H1 (cell line): ENCODE data around the gene BNC2.

Experiments
- CTCF ChIP-seq, 3 experiments: IDR thresholded peaks; 1 replicate in 2 of 3; 2 replicates in 1 of 3; pipeline versions ENCODE4 v1.5.1 to v1.6.1; 2011; ENCODE audit warnings: low read length in 3 of 3, mild to moderate bottlenecking in 3 of 3, inconsistent platforms in 2 of 3, low read depth in 1 of 3, moderate library complexity in 1 of 3; ENCODE audit not compliant: insufficient read depth in 1 of 3; ENCODE audit errors: control extremely low read depth in 1 of 3
- EZH2 ChIP-seq: fragments of 200-600 bp; sonication (generic); IDR thresholded peaks from 2 replicates; pipeline ENCODE4 v1.7.1; 2012; ENCODE audit warnings: low read depth, mild to moderate bottlenecking, moderate library complexity, low read length, inconsistent platforms; ENCODE audit not compliant: severe bottlenecking
- GABPA ChIP-seq: IDR thresholded peaks from 2 replicates; pipeline ENCODE4 v1.6.1; 2011; ENCODE audit warnings: mild to moderate bottlenecking, low read length, moderate library complexity, borderline replicate concordance; ENCODE audit not compliant: insufficient read depth
- KDM5A ChIP-seq: fragments of 200-600 bp; IDR thresholded peaks from 2 replicates; pipeline ENCODE4 v1.7.1; 2012; ENCODE audit warnings: mild to moderate bottlenecking, low read length, inconsistent platforms, mixed read lengths
- POLR2A ChIP-seq, 2 experiments: IDR thresholded peaks; 1 replicate in 1 of 2; 2 replicates in 1 of 2; pipeline ENCODE4 v1.6.1; 2011; ENCODE audit warnings: low read depth in 2 of 2, low read length in 2 of 2, mild to moderate bottlenecking in 2 of 2; ENCODE audit errors: control extremely low read depth in 1 of 2
- POLR2AphosphoS5 ChIP-seq: IDR thresholded peaks from 2 replicates; pipeline ENCODE4 v1.6.1; 2011; ENCODE audit warnings: low read depth, low read length

- TF ChIP-seq KDM5A (no peak), POLR2AphosphoS5 (no peak), CTCF (IDR thresholded peaks at IDR 0.05; ENCODE audit: control extremely low read depth in 1 of 3, insufficient read depth in 1 of 3, low read depth in 1 of 3, low read length in 3 of 3) (no peak), POLR2A (IDR thresholded peaks at IDR 0.05; ENCODE audit: control extremely low read depth in 1 of 2, low read depth in 2 of 2, low read length in 2 of 2) (no peak), EZH2 (no peak), GABPA (no peak)
Observed at GRCh38 chr9:16398691-16399090, 471.8 kb downstream of the BNC2 start.
